C1 segment of cervical spinal cord (tissue), 14 donors: ENCODE data around the gene KCNJ16.

Source experiments
- DNase-seq, 14 donors: peaks; one replicate each; lab custom pipeline; 2025; lab: John Stamatoyannopoulos, UW

Gene KCNJ16

DNA sequence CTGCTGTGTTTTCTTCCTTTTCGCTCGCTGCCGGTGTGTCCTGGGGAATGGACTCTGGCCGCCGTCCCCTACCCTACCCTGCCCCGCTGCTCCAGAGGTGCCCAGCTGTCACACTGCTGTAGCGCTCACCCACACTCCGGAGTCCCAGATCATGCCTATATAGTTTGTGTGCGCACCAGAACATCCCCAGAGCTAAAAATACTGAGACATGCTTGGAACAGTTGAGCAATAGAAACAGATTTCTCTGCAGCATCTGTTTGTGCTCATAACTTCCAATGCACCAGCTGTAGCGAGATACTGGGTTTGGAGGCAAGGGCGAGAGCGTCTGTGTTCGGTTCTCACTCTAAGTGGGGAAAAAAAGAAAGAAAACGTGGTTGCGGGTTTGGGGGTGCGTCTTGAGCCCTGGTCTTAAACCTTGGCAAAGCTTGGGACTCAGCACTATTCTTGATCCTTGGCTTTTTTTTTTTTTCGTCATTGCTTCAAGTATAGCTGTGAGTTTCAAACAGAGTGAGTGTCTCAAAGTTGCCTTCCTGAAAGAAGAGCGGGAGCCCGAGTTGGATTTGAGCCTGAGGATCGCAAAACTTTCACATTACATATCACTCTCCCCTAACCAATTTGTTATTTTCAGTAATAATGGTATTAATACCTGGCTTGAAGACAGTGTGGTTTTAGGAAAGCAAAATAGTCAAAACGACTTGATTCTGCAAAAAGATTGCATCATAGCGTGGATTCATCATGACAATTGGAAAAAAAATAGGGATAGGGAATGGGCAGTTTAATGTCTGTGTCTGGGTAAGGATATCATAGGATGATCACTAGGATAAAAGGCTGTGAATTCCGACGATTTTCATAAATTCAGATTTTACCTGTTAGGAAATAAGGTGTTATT is 94.9 kb downstream of the KCNJ16 start:
- DNase-seq = peak in 2 of 14 donors; percentile 51 to 62

DNA sequence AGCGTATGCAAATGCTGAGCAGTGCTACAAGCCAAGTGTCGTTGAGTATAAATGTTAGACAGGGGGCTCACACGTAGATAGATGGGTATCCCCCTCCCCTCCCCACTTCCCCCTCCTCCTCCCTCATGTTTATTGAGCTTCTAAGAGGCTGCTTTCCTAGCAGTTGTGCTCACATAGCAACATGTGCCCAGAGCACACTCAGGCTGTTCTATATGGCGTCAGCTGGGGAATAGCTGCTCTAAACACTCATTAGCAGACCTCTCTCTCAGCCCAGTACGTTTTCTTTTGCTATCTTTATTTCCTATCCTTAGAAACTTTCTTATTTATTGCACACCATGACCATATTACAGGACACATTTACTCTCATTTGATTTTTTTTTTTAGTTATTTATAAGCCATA is 96.1 kb downstream of the KCNJ16 start:
- no peak for DNase-seq

DNA sequence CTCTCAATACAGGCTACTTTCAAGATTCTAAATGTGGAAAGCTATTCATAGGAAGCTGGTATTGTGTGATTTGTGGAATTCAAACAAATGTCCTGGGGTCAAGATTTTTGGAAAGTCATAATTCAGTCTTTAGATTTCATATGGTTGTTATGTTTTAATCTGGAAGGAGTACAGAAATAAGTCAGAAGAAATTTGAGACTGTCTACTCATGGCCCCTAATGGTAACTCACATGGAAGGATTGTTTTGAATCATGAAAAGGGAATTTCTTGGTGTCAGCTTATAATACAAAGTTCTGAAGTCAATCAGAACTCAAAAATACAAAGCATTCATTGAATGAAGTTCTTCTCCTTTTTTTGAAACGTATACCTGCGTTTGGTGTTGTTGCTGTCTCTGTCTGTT is 97.4 kb downstream of the KCNJ16 start:
- no peak for DNase-seq

DNA sequence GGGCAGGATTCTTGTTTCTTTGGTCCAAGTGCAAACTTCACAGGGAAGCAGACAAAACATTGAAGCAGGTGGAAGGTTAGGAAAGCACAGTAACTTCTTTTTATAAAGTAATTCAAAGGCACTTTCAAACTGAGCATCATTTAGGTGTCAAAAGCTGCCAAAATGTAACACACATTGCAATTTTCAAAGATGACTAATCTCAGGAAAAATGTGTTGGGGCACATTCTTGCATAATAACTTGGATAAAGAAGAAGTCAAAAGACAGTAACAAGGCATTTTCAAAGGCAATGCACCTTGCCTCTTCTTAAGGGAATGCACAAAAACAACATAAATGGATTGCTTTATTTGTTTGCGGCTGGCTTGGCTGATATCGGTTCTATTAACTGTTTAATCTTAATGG is 97.9 kb downstream of the KCNJ16 start:
- DNase-seq = no peak

DNA sequence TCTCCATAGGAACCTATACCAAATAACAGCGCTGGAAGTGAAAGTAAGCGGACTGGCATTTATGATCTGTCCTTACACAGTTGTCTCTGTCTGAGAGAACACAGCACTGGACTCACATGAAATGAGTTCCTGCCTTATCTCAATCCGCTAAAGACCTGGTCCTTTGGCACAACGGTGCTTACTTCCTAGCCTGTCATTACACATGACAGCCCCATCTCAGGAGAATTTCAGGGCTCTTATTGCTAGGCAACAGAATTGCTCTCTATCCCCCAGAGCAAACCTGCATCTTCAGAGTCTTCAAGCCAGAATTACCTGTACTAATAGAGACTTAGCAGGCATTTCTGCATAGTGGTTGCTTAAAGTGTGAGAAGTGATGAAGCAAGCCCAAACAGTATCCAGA is 98.7 kb downstream of the KCNJ16 start:
- no peak for DNase-seq

DNA sequence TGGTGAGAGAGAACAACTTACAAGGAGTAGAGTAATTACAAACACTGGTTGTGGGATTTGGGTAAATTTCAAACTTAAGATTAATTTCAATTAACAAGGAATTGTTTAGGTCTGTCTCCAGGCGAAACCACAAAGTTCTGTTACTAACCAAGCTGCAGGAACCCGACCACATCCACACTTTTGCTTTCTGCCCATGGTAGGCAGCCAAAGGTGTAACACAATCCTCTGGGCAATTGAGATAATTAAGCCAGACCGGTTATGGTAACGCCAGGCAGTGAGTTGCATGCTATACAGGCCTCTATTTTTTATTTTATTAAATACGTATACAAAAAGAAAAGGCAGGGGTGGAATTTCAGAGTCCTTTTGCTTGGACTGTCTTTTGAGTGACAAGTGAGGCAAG is 106.4 kb downstream of the KCNJ16 start:
- no peak for DNase-seq

DNA sequence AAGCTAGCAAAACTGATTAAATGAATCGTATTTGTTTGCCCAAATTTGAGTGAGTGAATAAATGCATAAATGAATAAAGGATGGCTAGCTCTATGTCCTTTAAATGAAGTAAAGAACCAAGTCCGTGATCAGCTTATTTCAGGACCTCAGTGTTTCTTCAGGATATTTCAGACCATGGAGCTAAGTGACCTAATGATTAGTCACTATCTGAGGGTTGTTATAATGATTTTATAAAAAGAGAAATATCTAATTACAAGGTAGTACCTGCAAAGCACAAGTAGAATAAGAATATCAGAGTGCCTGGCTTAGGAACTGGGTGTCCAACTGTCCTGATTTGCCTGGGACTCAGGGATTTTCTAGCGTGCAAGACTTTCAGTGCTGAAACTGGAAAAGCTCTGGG is 106.8 kb downstream of the KCNJ16 start:
- no peak for DNase-seq

DNA sequence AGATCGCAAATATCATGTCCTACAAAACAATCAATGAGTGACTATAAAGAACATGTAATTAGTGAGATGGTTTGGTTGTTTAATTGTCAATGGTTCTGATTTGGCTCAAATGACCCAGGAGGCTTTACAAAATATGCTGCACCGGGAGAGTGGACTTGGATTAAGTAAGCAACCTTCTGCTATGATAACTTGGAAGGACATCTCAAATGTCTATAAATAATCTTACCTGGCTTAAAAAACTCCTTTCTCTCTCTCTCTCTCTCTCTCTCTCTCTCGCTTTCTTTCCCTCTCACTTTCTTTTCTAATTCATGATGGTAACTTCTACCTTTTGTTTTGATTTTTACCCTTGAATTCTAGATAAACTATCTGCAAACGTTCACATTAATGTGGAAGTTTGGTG is 108.5 kb downstream of the KCNJ16 start:
- DNase-seq = no peak

DNA sequence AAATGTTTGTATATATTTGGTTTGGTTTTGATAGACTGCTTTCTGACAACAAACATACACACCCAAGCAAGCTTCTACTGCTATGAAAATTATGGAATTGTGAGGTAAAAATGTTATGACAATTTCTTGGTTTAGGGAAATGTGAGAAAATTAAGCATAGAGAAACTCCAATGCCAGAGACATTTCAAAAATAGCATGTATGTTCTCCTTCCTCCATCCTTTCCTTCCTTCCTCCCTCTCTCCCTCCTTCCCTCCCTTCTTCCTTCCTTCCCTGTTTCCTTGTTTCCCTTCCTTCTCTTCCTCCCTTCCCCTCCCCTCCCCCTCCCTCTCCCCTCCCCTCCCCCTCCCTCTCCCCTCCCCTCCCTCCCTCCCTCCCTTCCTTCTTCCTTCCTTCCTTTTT is 109.2 kb downstream of the KCNJ16 start:
- no peak for DNase-seq

DNA sequence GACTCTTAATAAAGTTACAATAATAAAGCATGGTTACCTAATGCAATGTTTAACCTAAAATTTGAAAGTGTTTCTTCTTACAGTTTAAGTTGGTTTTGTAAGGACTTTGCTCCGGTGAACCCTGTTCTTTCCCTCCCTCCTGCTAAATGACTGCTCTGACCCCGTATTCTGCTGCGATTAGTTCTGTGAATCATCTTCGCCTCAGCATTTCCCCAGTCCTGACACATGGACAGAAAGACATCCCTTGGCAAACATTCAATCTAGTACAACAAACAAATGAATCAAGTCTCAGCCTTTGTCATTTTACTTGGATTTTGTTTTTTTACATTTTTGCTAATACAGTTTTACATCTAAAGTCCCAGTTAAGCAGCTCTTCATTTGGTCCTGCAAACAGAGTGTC is 109.7 kb downstream of the KCNJ16 start:
- no peak for DNase-seq
